ENCODE measurements around the gene MREG.

GRCh38 chr2:216004697-216005283, 8.6 kb downstream of the MREG start:
- TF ChIP-seq CTCF (IDR thresholded peaks at IDR 0.05): no peak
- no peak for TF ChIP-seq EZH2 (IDR thresholded peaks at IDR 0.05)
- no peak for TF ChIP-seq EZH2phosphoT487 (IDR thresholded peaks at IDR 0.05)

Data from neural progenitor cell (in vitro differentiated cells).